ACHN (cell line): ENCODE measurements around the gene NTHL1.
A peak's percentile ranks its signal among the peaks of the same experiment; 100 is the strongest.
"Not testable (repeated sequence)": the region's sequence is repeated elsewhere in the genome, so short reads cannot be mapped to it uniquely, and the experiment has no call there.

Experiments
- DNase-seq: peaks from one replicate; pipeline ENCODE4 v3.0.0-alpha.2; 2015
- in situ Hi-C: cut with HindIII; loops from 2 replicates; pipeline ENCODE4 v1.10.0; 2017; ENCODE audit warnings: low sequenced_read_pairs, low pct_ligation_motif_present, low pct_unique_long_range_greater_than_20kb

The NTHL1 gene

DNA sequence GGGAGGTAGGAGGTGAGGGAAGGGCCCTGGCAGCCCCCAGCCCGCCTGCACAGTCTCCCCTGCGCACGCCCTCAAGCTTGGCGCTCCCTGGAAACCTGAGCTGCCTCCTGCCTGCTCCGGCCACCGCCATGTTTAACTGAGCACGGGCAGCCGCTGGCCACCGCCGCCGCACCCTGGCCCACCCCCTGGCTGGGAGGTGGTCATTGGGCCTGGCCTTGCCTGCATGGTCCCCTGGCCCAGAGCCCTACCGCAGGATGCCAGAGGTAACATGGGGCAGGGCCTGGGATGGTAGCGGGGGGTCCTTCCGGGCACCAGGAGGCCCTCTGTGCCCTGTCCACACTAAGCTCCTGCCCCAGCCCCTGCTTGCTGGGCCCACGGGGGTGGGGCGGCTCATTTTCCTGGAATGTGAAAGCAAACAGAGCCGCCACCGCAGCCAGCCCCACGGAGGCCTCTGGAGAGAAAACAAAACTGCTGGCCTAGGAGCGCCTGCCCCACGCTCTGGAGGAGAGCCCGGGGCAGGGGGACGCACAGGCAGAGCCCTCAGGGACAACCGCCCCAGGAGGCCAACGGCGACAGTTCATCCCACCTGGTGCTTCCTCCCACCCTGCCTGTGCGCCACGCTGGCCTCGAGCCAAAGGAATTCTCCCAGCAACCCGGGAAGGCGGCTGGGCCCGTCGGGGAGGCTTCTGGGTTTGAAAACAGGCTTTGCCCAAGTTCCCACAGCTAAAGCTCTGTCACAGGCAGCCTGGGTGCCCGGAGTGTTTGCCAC lies 12.0 kb downstream of the NTHL1 start:
- DNase-seq = no peak
- in situ Hi-C loops = loop anchor here (10.0 kb wide), 1 partner anchor 129 kb away; no protein-coding TSS in a partner anchor

DNA sequence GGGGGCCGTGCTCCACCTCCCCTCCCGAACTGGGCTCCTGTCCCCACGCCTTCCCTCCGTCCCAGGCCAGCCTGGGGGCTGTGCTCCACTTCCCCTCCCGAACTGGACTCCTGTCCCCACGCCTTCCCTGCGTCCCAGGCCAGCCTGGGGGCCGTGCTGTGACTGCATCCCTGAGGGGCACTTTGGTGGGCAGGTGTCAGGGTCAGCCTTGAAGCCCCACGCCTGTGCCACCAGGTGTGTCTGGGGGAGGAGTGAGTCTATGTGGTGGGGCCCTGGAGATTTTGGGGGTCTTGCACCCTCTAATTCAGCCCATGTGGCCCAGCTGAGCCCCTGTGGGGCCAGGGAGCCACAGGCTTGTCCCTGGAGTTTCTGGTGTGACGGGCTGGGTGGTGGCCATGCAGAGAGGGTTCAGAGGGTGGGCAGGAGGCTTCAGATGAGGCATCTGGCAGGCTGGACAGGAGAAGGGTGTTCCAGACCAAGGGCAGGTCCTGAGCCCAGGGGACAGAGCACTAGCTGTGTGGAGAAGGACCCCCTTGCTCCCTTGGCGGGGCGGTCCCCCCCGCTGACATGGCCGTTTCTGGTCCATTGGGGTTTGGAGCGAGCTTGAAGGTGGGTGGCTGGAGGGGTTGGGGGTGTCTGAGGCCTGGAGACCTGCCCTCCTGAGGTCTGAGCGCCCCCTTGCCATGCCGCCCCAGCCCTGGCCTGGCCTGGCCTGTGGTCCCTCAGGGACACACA lies 12.8 kb downstream of the NTHL1 start:
- DNase-seq = no peak
- in situ Hi-C loops = loop anchor here (10.0 kb wide), 1 partner anchor 130 kb away; no protein-coding TSS in a partner anchor

DNA sequence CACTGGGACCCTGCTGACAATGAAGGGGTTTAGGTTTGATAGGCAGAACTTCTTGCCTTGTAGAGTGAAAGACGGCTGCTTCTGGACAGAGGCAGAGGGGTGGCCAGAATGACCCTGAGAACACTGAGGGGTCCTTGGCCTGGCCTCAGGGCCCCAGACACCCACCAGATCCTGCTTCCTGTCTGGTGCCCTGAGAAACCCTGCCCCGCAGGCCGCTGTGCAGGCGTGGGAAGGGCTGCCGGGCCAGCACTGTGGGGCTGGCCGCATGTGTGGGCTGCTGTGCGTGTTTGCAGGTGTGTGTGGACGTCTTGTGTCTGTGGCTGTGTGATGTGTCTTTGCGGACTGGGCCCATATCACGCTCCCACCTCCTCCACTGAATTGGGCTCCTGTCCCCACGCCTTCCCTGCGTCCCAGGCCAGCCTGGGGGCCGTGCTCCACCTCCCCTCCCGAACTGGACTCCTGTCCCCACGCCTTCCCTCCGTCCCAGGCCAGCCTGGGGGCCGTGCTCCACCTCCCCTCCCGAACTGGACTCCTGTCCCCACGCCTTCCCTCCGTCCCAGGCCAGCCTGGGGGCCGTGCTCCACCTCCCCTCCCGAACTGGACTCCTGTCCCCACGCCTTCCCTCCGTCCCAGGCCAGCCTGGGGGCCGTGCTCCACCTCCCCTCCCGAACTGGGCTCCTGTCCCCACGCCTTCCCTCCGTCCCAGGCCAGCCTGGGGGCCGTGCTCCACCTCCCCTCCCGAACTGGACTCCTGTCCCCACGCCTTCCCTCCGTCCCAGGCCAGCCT lies 13.5 kb downstream of the NTHL1 start:
- DNase-seq = not testable (repeated sequence)
- in situ Hi-C loops = loop anchor here (10.0 kb wide), 1 partner anchor 131 kb away; no protein-coding TSS in a partner anchor

DNA sequence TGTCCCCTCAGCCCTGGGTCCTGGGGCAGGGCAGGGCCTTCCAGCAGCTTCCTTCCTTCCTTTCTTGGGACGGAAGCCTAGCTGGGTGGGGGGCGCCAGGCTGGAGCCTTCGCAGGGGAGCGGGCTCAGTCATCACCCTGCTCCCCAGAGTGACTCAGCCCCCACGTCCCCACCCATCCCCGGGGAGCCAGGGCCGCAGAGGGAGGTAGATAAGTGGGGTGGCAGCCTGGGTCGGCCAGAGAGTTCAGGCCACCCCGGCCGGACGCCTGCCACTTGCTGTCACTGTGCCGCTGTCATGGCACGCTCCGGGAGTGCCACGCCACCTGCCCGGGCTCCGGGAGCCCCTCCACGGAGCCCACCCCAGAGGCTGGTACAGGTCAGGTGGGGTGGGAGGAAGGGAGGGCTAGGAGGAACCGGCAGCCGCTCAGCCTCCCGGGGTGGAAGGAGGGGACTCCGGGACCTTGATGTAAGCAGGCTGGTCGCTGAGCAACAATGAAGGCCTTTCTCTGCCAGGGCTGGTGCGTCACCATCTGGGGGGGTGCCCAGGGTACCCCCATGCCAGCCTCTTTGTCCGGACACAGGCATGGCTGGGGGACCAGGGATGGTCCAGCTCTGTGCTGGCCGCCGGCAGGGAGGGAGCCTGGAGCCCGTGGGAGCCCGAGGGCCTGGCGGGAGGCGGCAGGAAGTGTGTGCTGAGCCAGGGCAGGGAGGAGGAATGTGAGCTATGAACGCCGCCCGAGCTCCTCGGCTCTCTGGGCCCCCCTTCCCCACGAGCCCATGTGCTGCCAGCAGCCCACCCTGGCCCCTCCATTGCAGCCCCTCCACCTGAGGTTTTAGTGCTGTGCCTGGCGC lies 14.4 kb downstream of the NTHL1 start:
- DNase-seq = no peak
- in situ Hi-C loops = loop anchor here (10.0 kb wide), 1 partner anchor 132 kb away; no protein-coding TSS in a partner anchor

DNA sequence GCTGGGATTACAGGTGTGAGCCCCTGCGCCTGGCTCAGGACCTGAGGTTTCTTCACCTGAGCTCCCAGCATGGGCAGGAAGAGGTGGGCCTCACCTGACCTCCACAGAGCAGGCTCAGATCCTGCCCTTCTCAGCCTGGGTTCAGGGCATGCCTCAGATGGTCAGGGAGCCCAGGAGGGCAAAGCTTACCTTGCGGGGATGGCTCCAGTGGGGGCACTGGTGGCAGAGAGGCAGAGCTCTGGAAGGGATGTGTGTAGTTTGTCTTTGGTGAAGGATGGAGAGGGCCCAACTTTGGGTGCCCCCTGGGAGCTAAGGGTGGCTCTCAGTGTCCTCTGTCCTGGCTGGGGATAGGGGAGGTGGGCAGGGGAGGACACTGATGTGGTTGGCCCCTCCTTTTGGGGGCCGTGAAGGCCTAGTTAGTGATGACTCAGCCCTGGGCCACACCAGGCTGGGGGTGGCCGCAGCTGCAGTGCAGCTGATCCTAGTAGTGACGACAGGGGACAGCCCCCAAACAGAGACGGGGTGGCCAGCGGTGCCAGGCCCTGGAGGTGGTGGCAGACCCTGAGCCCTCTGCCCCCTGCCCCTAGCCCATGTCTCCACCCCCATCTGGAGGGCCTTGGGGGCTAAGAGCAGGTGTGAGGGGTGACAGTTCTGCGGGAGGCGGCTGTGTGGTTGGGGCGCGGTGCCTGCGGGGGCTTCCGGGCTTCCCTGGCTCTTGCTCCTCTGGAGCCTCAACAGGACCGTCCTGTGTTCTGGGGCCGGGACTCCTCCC lies 15.2 kb downstream of the NTHL1 start:
- in situ Hi-C loops = loop anchor here (10.0 kb wide), 1 partner anchor 132 kb away; no protein-coding TSS in a partner anchor
- no peak for DNase-seq

DNA sequence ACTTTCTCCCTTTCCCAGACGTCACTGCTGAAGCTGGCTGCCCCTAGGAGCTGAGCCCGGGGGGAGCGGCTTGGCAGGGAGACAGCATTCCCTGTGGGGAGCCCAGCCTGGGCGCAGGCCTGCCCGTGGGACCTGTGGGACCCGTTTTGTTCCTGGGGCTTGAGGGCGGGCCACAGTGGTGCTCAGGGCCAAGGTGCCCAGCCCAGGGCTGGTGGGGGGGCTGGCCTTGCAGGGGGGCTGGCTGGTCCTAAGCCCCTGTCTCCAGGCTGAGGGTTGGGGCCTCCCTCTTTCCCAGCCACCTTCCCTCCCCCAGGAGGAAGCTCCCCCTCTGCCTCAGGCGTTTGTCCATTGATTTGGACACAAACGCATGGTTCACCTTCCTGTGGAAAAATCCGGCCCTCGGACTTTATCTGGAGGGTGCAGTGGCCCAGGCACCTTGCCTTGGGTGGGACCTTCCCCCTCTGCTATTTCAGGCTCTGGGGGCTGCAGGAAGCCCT lies 16.5 kb downstream of the NTHL1 start:
- no peak for DNase-seq
- in situ Hi-C loops = loop anchor here (10.0 kb wide), 1 partner anchor 134 kb away; no protein-coding TSS in a partner anchor

DNA sequence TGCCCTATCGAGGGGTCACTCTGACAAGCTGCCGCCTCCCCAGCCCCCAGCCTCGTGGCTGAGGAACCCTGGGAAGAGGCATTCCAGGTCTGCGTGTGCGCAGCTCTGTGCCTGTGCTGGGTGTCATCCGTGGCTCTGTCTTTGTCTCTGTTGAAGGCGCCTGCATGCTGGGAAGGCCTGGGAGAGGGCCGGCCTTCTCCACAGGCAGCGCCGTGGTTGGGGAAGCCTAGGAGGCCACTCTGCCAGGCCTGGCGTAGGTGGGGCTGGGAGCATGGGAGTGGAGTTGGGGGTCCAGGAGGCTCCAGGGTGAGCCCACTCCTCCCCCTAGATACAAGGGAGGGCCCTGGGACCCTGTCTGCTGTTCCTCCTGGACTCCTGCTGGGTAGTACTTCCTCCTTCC lies 17.6 kb downstream of the NTHL1 start:
- in situ Hi-C loops = loop anchor here (10.0 kb wide), 1 partner anchor 135 kb away; no protein-coding TSS in a partner anchor
- DNase-seq = no peak

DNA sequence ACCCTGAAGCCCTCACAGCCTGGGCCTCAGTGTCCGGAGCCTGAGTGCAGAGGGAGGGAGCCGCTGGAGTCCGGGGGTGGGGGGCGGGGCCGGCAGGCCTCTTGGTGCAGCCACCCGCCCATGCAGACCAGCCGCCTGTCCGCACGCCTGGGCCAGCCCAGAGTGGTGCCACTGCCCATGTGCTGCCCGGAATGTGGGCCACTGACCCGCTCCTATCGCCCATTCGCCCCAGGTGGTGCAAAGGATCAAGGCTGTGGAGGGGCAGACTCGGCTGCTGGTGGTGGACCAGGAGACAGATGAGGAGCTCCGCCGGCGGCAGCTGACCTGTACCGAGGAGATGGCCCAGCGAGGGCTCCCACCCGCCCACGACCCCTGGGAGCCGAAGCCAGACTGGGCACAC lies 18.3 kb downstream of the NTHL1 start:
- DNase-seq = no peak
- in situ Hi-C loops = no loop called here

DNA sequence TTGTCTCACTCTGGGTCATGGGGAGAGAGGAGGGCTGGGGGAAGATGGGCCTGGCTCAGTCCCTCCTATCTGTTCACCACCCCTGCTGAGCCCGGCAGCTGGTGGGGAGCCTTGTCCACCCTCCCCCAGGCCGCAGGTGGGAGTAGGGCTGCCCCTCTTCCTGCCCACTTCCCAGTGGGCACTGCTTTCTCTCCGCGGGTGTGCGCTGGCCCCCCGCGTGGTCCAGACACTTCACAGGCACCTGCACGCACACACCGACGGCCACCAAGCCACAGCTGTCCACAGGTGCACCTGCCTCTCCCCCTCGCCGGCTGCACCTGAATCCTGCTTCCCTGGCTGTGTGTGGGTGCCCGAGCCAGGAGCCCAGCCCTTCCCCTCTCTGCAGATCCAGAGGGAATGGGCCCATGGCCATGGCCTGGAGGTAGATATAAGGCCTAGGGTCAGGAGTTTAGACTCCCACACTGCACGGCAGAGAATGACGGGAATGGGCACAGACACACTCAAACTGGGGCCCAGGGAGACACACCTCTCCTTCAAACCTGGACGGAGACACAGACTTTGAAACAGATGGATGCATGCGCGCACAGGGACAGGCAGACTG lies 18.9 kb downstream of the NTHL1 start:
- DNase-seq = no peak
- in situ Hi-C loops = no loop called here

DNA sequence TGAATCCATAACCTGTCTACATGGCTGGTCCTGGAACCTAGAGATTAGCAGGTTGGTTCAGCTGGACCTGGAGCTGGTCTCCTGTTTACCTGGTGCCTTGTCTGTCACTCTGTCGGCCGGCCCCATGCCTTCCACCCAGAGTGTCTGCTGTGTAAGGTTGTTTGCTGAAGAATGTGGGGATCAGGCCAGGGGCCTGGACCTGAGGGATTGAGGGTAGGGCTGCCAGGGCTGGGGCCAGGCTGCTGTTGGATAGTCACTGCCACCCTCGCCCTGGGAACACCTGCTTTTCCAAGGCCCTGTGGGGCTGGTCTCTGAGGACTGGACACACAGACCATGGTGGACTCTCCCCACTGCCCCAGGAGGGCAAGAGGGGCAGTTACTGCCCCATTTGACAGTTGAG lies 19.5 kb downstream of the NTHL1 start:
- no peak for DNase-seq
- in situ Hi-C loops = no loop called here

DNA sequence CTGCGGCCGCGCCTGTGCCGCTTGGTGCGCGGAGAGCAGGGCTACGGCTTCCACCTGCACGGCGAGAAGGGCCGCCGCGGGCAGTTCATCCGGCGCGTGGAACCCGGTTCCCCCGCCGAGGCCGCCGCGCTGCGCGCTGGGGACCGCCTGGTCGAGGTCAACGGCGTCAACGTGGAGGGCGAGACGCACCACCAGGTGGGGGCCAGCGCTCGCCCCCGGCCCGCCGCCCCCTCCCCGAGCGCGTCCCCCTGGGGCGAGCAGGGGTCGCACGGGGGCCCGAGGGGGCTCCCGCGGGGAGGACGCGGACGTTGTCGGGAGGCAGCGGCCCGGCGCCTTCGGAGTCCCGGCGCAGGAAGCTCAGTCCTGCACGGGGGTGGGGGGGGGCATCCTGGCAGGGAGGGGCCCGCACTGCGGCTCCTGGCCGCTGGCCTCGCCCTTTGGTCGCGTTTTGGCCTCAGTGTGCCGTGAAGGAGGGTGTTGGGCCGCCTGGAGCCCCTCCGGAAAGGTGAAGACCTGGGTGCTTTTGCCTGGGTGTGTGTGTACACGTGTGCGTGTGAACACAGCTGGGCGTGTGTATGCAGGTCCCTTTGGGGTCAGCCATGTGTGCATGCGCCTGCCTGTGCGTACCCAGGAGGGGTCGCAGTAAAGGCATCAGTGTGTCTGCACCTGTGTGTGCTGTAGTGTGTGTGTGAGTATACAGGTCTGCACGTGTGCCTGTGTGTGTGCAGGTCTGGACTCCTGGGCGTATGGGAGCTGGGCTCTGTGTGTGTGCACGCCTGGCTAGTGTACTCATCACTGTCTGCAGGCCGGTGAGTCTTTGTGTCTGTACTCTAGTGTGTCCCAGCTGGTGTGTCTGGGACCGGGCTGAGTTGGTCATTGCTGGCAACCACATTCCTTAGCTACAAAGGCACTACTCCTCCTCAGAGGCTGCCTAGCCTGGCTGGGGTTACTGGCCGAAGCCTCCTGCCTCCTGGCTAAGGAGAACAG lies 20.3 kb downstream of the NTHL1 start:
- in situ Hi-C loops = no loop called here
- DNase-seq = no peak

DNA sequence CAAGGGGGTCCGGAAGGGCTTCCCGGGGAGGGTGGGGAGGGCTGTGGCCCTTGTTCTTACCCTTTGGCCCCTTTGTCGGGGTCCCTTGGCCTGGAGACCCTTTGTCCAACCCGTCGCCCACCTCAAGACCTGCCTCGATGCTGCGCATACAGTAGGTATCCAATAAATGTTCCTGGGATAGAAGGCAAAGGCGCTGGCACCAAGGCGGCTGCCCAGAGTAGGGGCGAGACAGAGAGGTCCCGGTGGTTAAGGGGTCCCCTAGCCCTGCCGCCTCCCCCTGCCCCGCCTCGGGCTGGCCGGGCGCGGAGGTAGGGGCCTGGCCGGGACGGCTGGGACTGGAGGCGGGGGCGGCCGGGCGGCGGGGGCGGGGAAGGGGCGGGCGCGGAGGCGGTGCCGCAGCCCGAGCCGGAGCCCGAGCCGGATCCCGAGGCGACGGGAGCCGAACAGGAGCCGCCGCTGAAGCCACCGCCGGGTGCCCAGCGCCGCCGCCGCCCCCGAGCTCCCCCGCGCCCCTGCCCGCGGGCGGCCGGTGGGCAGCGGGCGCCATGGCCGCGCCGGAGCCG lies 21.1 kb downstream of the NTHL1 start, which contains the start of gene NHERF2:
Gene NHERF2 (plus strand): TSS at position 442 of the 563 bp plus-strand sequence. CDS start 104 bp downstream, at position 546.
- in situ Hi-C loops = no loop called here
- peak; percentile 41 for DNase-seq

DNA sequence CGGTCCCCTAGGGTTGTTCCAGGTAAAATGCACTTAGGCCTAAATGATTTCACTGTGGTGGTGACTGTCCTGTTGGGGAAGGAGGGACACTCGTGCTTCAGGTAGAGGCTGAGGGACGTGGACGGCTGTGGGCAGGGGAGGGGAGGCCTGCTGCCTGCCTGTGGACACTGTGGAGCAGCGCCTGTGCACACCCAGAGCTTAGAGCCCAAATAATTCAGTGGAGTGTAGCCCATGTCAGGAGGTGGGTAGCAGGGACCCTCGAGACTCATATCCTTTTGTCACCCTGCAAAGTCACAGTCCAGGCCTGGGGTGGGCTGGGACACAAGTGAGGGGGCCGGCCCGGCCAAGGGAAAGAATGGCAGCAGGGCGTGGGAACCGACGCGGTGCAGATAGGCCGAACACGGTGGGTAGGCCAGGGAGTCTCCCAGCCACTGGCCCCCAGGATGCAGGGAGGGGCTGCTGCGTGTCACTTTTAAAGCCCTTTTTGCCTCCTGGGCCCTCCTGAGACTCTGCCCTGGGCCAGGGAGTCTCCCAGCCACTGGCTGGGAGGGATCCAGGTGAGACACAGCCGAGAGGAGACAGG lies 21.7 kb downstream of the NTHL1 start:
- in situ Hi-C loops = no loop called here
- no peak for DNase-seq

DNA sequence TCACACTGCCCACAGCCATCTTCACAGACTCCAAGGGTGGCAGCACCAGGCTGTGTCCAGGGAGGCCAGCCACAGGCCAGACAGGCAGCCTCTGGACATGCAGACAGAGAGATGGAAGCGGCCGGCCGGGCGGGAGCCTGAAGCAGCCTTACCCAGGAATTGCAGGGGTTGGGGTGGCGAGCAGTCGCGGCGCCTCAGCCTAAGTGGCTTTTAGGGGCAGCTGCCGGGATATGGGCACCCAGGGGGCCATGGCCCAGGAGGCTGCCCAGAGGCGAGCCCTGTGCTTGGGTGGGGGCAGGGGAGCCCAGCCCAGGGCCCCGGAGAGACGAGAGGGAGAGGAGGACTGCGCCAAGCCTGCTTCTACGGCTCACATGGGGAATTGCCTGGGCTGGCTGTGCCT lies 22.4 kb downstream of the NTHL1 start:
- no peak for DNase-seq
- in situ Hi-C loops = no loop called here

DNA sequence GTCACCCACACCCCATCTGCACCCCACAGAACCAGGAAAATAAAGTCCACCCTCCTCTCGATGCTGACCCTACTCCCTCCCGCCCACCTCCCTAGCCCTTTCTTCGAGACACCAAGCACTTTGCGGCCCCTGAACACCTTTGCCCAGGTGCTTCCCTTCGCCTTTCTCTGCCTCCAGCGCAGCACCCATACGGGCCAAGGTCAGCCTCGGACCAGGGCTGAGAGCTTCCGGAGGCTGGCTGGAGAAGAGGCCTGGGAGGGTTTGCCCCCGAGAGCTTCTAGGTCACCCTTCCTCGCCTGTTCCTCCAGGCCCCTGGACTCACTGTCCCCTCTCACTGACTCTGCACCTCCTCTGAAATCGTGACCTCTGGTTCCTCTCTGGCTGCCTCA lies 23.6 kb downstream of the NTHL1 start:
- no peak for DNase-seq
- in situ Hi-C loops = no loop called here
